Ecto neural progenitor cell (in vitro differentiated cells): ENCODE results near the gene XRCC1.
A peak's percentile ranks its signal among the peaks of the same experiment; 100 is the strongest.
"Not testable (repeated sequence)": the region's sequence is repeated elsewhere in the genome, so short reads cannot be mapped to it uniquely, and the experiment has no call there.

Experiments
- DNase-seq: peaks from one replicate; pipeline ENCODE4 v3.0.0-alpha.2; 2018; ENCODE audit warnings: low spot score

Gene XRCC1

GRCh38 chr19:43519436-43520088 is 55.8 kb downstream of the XRCC1 start:
- peak; percentile 80 for DNase-seq

- DNase-seq, result no peak
These were observed 57.3 kb downstream of the XRCC1 start for GRCh38 chr19:43518051-43518450.

GRCh38 chr19:43512399-43512798 is 62.9 kb downstream of the XRCC1 start:
- not testable (repeated sequence) for DNase-seq

- no peak for DNase-seq
These were observed 64.0 kb downstream of the XRCC1 start for GRCh38 chr19:43511324-43511723.

- DNase-seq, result no peak
These were observed 64.6 kb downstream of the XRCC1 start for GRCh38 chr19:43510713-43511112.

DNA sequence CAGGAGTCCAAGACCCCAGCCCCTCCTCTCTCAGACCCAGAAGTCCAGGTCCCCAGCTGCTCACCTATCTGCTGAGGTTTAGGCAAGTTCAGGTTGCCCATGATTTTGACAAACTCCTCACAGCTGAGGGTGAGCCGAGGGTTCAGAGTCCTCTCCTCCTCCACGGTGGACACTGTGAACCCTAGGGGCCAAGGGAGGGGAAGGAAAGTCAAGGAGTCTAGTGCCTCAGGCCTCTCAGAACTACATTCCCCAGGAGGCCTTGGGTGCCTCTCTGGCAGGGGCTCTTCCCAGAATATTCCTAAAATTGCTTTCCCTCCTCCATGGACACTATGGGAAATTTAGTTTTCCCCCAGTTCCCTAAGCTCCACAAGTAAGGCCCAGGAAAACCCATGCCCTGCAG is 67.4 kb downstream of the XRCC1 start:
- no peak for DNase-seq

- no peak for DNase-seq
These were observed 68.7 kb downstream of the XRCC1 start for GRCh38 chr19:43506629-43507028.

- DNase-seq, result no peak
These were observed 69.4 kb downstream of the XRCC1 start for GRCh38 chr19:43505941-43506340.

GRCh38 chr19:43505186-43505456 is 70.2 kb downstream of the XRCC1 start:
- DNase-seq, result no peak

- DNase-seq, result no peak
These were observed 70.7 kb downstream of the XRCC1 start, which contains the start of gene PHLDB3 for GRCh38 chr19:43504426-43505185. PHLDB3 (minus strand) TSS chr19:43504746; CDS start chr19:43504118, 628 bp downstream.

- peak; percentile 97 for DNase-seq
These were observed 71.6 kb downstream of the XRCC1 start for GRCh38 chr19:43503501-43504425.

GRCh38 chr19:43502419-43502976 is 72.8 kb downstream of the XRCC1 start:
- no peak for DNase-seq

DNA sequence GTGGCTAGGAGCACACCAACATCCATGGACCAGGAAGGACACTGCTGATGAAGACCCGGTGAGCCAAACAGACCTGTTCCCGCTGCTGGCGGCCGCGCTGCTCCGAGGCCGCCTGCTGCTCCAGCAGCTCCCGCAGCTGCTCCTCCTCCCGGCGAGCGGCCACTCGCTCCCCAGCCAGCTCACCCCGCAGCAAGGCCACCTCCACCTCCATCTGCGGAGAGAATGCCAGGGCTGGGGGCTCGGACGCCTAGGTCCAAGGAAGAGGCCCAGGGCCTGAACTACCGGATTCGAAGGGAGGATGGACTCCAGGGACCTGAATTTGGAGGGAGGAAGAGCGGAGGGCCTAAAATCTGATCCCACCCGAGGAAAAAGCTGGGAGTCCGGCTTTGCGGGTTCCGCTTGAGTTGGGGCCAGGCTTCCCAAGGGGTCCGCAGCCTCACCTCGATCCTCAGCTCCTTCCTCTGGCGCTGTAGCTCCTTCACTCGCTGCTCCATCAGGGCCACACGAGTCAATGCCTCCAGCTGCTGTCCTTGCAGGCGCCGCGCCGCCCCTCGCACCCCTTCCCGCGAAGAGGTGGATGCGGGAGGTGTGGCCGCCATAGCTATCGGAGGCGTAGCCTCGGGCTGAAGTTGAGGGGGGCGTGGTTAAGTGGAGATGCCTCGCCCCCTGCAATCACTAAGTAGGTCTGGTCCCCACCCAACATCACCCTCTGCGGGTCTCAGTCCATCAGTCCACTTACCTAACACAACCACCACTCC is 73.5 kb downstream of the XRCC1 start:
- DNase-seq, result peak; percentile 78

GRCh38 chr19:43499042-43499441 is 76.3 kb downstream of the XRCC1 start:
- DNase-seq, result no peak

- DNase-seq, result no peak
These were observed 77.0 kb downstream of the XRCC1 start for GRCh38 chr19:43498233-43498842.

DNA sequence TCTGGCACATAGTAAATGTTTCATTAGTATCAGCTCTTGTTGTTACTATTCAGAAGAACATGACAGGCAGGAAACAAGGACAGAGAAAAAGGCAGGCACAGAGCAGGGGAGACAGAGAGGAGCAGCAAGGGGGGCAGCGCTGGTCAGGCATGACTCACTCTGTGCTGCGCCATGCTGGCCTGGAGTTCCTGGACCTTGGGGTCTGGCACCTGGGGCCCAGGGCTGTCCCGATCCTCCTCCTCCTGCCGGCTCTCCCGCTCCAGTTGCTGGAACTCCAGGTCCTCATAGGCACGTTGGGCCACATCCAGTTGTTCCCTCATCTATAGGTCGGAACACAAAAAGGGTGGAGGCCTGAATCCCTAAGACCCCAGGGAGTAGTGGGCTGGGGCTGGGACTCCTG is 78.4 kb downstream of the XRCC1 start:
- DNase-seq, result no peak

- DNase-seq, result no peak
These were observed 80.2 kb downstream of the XRCC1 start for GRCh38 chr19:43495082-43495481.
